Stimulated activated CD8-positive, alpha-beta memory T cell treated with anti-CD3 and anti-CD28 coated beads, Interleukin-12 subunit alpha, Interleukin-12 subunit beta, amount 100 ng/mL, for 24 hours (primary cell): ENCODE measurements around the gene LDHAL6B.
"Not testable (repeated sequence)": the region's sequence is repeated elsewhere in the genome, so short reads cannot be mapped to it uniquely, and the experiment has no call there.

Experiments used
- DNase-seq: peaks from one replicate; pipeline ENCODE4 v3.0.0-alpha.2; 2020; ENCODE audit errors: extremely low read depth

The LDHAL6B gene

DNA sequence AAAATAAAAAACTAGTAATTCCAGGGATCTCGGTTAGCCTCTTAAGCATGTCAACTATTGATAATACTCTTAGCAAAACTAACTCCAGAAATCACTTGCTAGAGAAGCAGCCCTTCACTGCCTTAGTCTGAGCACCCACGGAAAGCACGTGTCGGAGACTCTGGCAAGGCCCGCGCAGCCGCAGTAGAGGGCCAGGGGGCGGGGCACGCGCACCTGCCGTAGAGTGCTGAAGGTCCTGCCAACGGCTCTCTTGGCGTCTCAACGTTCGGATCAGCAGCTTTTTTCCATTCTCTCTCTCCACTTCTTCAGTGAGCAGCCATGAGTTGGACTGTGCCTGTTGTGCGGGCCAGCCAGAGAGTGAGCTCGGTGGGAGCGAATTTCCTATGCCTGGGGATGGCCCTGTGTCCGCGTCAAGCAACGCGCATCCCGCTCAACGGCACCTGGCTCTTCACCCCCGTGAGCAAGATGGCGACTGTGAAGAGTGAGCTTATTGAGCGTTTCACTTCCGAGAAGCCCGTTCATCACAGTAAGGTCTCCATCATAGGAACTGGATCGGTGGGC is at the start of gene LDHAL6B:
TSS of gene LDHAL6B (plus strand) at position 221 of the 561 bp plus-strand sequence. CDS start at position 319, 98 bp downstream.
- DNase-seq, result no peak

- no peak for DNase-seq
Observed at GRCh38 chr15:59157396-59157795, 49.2 kb upstream of the LDHAL6B start.

- no peak for DNase-seq
Observed at GRCh38 chr15:59157840-59158700, 48.6 kb upstream of the LDHAL6B start.

DNA sequence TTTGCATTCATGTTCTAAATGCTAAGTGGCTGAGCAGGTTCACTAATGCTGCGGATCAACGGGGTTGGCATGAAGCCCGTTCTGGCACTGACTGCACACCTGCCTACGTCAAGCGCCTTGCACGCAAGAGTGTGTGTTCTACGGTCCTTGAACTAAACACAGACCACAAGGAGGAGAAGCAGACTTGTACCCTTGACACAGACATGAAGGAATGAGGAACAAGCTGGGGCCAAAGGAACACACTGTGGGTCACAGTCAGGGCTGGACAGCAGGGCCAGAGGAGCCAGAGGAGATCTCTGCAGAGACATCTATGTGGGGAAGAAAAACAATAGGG is 48.0 kb upstream of the LDHAL6B start:
- DNase-seq, result no peak

DNA sequence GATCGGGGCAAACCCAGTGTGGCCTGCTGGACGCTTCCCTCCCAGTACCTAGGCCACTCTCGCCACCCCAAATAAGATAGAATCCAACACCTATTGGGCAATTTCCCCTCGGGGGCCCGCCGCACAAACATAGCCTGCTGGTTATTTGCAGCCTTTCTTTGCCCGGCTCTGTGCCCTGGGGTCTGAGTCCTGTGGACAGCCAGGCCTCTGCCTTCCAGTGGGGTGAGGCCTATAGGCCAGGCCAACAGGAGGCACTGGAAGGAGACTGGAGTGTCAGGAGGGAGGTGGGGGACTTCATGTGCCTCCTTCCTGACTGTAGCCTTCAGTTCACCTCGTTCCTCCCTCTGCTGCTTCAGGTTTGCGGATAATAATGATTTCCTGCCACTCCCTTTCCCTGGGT is 47.4 kb upstream of the LDHAL6B start:
- no peak for DNase-seq

DNA sequence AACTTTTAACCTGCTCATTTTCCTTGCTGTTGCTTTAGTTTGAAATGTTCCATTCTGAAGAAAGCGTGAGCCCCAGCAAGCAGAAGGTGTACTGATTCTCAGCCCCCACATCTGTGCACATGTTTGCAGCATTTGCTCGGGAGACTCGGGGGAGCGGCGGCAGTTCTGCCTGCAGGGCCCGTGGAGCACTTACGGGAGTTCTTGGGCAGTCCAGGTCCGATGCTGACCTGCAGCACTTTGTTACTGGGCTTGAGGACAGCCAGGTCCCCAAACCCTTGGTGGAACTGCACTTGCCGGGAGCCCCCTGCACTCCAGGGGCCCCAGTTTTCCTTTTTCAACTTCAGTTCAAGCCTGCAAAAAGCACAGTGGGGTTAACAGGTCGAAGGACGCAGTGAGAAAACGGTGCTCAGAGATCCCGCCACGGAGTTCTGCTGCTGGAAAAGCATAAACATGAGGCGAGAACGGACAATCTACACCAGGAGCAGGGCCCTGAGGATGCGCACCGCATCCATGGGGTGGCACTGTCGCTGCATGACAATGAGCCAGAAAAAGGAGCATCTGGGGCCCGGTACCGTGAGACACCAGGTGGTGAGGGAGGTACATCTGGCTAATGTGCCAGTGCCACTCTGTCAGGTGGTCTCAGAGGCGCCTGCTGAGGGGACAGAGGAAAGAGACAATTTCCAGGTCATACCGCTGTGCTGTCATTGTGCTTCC is 45.6 kb upstream of the LDHAL6B start:
- DNase-seq, result no peak

- not testable (repeated sequence) for DNase-seq
Observed at GRCh38 chr15:59162080-59162479, 44.6 kb upstream of the LDHAL6B start.

DNA sequence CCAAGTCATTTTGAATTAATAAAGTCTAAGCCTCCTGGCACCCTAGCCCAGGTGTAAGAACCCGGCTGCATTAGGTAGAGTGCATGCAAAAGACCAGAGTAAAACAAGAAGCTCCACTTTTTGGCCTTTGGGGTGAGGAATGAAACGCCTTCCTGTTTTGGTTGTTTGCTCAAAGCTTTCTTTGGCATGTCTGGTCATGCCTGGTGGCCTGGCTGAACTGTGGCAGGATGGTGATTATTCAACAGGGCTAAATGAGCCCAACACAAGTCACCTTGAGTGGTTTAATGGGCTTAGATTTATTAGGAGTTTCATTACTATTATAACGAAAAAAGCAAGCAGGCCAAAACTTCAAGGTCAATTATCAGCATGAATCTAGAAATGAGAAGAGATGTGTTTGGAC is 40.9 kb upstream of the LDHAL6B start:
- no peak for DNase-seq

DNA sequence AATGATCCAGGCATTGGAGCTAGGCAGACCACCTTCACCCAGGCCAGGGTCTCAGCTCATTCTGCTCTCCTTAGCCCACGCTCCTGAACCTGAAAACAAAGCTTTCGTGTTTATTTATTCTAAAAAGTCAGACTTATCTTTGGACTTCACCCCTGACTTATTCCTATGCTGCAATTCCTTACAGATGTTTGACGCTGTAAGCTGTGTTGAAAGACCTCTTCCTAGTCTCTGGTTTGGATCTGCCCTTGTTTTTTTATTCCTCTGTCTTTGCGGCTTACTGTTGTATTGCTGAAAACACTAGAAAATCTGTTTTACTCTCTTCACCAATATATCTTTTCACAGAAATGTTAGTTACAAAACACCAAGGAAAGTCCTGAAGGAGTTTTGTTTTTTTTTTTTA is 40.5 kb upstream of the LDHAL6B start:
- no peak for DNase-seq

DNA sequence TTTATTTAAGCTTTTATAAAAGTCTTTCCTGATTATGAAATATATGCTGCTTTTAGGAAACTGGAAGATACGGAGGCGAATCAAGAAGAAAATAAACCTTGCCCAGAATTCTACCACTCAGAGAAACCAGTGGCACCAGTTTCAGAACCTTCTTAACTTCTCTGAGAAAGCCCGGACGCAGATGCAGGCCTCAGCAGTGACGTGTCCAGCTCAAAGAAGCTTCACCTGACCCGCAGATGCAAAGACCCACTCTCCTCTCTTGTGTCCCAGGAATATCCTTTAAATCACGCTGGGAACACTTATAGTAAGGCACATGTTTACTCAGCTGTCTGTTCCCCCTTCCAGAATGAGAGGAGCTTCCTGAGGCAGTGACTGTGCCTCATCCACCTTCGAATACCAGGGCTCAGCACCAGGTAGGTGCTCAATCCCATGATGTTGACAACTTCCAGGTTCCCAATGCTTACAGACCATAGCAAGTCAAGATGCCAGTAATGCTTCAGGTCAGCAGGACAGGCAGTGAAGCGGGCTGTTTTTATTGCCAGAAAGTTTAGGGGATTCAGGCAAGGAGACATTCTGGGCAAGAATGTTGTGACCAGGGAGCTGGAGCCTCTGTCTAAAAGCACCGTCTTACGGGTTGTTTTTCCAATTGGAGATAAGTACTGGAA is 39.9 kb upstream of the LDHAL6B start:
- no peak for DNase-seq

DNA sequence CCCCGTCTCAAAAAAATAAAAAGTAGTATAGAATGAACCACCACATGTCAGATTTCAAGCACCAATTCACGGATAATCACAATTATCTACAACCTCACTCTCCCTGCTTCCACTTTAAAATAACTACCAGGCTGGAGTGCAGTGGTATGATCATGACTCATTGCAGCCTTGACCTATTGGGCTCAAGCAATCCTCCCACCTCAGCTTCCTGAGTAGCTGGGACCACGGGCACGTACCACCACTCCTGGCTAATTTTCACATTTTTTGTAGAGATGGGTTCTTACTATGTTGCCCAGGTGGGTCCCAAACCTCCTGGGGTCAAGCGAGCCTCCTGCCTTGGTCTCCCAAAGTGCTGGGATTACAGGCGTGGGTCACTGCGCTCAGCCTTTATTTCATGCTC is 38.1 kb upstream of the LDHAL6B start:
- DNase-seq, result no peak

DNA sequence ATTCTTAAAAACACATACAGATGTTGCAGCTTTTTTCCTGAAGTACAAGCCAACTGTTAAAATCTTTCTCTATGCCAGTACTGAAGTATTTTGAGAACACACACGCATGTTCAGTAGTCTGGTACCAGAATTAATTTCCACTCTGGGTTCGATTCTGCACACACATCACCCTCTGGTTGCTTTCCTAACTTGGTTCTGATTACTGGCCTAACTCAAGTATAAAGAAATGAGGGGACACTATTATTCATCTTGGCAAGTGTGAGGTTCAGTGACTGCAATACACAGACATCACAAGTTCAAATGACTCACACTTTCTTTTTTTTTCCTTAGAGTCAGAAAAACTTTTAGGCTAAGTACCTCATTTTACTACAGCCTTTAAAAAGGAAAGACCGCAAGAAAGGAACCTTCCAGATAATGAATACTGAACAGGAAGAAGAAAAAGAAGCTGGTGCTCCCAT is 37.4 kb upstream of the LDHAL6B start:
- no peak for DNase-seq

GRCh38 chr15:59170295-59171066 is 36.2 kb upstream of the LDHAL6B start:
- no peak for DNase-seq

GRCh38 chr15:59171067-59171397 is 35.6 kb upstream of the LDHAL6B start:
- DNase-seq, result no peak

DNA sequence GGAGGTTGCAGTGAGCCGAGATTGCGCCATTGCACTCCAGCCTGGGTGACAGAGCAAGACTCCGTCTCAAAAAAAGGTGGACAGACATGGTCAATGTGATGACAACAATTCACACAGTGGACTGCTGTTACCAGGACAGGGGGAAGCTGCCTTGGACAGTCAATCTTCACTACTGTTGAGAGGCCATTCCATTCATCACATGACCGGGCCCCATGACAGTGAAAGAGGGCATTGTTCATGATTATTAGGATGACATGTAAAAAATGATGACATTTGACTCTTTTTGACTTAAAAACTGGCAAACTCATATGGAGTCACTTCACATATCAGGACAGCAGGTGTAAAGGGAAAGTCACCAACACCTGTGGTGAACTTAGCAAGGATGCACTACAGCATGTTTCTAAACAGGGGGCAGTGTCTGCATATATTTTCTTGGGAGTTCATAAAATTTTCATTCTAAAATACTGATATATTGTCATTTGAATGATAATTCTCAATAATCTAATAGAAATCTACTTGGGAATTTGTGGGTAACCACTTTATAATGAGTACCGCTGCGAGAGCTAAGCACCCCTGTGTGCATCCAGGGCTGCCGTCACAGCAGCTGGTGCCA is 34.2 kb upstream of the LDHAL6B start:
- no peak for DNase-seq

DNA sequence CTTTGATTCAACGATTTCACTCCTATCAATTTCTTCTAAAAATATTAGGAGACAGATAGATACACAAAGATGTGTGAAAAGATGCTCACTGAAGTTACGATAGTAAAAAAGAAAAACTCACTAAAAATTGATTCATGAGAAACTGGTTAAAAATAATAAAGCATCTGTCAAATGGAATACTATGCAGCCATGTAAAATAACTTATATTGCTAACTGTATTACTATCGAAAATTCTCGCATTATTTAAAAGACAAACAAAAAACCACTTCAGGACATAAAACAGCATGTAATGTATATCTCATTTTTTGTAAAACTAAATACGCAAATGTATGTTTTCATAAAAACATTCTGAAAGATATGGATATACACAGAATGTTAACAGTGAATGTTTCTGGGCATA is 33.4 kb upstream of the LDHAL6B start:
- no peak for DNase-seq

- DNase-seq, result no peak
Observed at GRCh38 chr15:59174151-59174834, 32.4 kb upstream of the LDHAL6B start.

DNA sequence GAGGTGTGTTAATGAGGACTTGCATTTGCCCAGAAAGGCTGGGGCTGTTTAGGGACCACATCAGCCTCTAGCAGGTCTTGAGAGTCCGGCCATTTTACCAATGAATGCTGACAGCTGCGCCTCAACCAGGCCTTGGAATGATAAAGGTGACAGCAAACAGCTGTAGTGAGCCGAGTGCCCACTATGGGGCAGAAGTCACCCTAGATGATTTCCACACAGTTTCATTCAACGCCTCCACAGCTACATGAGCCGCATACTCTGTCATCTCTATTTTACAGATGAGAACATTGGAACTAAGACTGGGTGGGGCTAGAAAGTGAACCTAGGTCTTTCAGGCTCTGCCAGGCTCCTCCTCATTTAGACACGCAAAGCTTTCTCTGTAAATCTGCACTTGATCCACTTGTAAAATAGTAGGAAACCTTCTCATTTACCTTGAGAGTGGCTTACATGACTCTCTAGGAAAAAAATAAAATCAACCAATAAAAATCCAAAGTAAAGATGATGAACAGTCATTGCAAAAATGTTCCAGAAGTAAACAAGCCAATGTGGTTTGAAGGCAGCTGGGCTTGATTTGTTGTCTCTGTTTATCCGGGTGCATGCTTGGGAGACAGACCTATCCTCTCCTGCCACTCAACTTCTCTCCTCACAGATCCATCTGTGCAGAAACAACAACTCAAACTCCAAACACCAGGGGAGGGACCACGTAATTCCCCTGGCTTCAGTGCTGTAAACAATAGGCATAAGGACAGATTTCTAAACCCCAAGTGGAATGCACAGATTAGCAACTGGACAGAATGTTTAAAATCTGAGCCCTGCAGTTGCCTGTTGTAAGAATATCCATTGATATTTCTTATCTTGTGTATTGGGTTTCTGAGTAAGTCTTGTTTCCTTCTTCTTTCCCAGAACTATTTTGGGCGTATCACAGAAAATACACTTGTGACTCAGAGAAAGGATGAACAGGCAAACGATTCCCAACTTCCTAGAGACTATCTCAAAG is 31.5 kb upstream of the LDHAL6B start:
- no peak for DNase-seq

GRCh38 chr15:59176653-59177316 is 29.9 kb upstream of the LDHAL6B start:
- DNase-seq, result no peak
